ENCODE results near the gene CEP131. TPM values are rescaled to one million over a fixed set of nuclear protein-coding genes. Genes with fewer than 3 reads are reported as not detected.

The CEP131 gene
- total RNA-seq, 1 donor from 2014 or later: 33.2 TPM

GRCh38 chr17:81218991-81219390 lies 3.8 kb downstream of the CEP131 start:
- no peak for DNase-seq (ENCODE audit: low spot score, unreplicated experiment)
- Mint-ChIP-seq H3K27me3 (no peaks in the 10 kb centered on the region), H3K9me3 (ENCODE audit: low read depth) (no peaks in the 10 kb centered on the region), H3K36me3 (ENCODE audit: insufficient read depth) (peaks cover 3% of the 10 kb centered on the region), H3K27ac (no peak overlapping the region), H3K4me1 (ENCODE audit: low read depth) (peaks cover 7% of the 10 kb centered on the region), H3K4me3 (ENCODE audit: low read depth) (no peak overlapping the region)
- TF ChIP-seq, protein P1, sequence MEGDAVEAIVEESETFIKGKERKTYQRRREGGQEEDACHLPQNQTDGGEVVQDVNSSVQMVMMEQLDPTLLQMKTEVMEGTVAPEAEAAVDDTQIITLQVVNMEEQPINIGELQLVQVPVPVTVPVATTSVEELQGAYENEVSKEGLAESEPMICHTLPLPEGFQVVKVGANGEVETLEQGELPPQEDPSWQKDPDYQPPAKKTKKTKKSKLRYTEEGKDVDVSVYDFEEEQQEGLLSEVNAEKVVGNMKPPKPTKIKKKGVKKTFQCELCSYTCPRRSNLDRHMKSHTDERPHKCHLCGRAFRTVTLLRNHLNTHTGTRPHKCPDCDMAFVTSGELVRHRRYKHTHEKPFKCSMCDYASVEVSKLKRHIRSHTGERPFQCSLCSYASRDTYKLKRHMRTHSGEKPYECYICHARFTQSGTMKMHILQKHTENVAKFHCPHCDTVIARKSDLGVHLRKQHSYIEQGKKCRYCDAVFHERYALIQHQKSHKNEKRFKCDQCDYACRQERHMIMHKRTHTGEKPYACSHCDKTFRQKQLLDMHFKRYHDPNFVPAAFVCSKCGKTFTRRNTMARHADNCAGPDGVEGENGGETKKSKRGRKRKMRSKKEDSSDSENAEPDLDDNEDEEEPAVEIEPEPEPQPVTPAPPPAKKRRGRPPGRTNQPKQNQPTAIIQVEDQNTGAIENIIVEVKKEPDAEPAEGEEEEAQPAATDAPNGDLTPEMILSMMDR (IDR thresholded peaks at IDR 0.05; ENCODE audit: unreplicated experiment): no peak

- Mint-ChIP-seq H3K4me3 (ENCODE audit: low read depth) (no peak overlapping the region), H3K9me3 (ENCODE audit: low read depth) (no peaks in the 10 kb centered on the region), H3K4me1 (ENCODE audit: low read depth) (peaks cover 7% of the 10 kb centered on the region), H3K27me3 (no peaks in the 10 kb centered on the region), H3K27ac (no peak overlapping the region), H3K36me3 (ENCODE audit: insufficient read depth) (peaks cover 3% of the 10 kb centered on the region)
- no peak for DNase-seq (ENCODE audit: low spot score, unreplicated experiment)
- TF ChIP-seq, protein P1 (IDR thresholded peaks at IDR 0.05; ENCODE audit: unreplicated experiment): no peak
Measured at GRCh38 chr17:81218459-81218858, 4.3 kb downstream of the CEP131 start.

- no peaks in the 10 kb centered on the region for H3K9me3 Mint-ChIP-seq (ENCODE audit: low read depth)
- DNase-seq (ENCODE audit: low spot score, unreplicated experiment): no peak
- no peaks in the 10 kb centered on the region for H3K27me3 Mint-ChIP-seq
- no peak overlapping the region for H3K4me3 Mint-ChIP-seq (ENCODE audit: low read depth)
- H3K4me1 Mint-ChIP-seq (ENCODE audit: low read depth): peaks cover 7% of the 10 kb centered on the region
- H3K36me3 Mint-ChIP-seq (ENCODE audit: insufficient read depth): peaks cover 3% of the 10 kb centered on the region
- TF ChIP-seq, protein P1 (IDR thresholded peaks at IDR 0.05; ENCODE audit: unreplicated experiment): no peak
- no peak overlapping the region for H3K27ac Mint-ChIP-seq
Measured at GRCh38 chr17:81217491-81217890, 5.3 kb downstream of the CEP131 start.

DNA sequence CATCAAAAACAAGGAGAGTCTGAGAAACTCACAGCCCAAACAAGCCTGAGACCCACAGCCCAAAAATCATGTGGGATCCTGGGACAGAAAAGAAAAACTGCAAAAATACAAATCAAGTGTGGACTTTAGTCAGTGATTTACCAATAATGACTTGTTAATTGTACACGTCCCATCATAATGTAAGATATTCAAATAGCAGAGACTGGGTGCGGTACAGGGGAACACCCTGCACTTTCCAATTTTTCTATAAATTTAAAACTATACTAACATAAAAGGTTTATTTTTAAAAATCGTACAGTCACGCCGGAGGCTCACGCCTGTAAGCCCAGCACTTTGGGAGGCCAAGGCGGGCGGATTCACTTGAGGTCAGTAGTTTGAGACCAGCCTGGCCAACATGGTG lies 8.8 kb downstream of the CEP131 start:
- H3K27ac Mint-ChIP-seq: no peak overlapping the region
- DNase-seq (ENCODE audit: low spot score, unreplicated experiment): no peak

DNA sequence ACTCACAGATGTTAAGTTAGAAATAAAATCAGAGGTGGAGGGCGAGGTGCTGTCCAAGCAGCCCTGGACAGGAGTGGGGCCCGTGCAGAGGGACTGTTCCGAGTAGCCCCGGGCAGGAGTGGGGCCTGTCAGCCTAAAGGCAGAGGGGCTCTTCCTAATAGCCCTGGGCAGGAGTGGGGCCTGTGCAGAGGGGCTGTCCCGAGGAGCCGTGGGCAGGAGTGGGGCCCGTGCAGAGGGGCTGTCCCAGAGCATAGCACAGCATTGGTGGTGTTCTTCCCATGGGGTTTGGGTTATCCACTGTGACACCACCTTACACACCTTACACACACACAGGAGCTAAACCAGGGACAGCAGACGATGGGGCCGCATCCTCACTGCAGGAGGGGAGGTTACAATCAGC lies 10.4 kb downstream of the CEP131 start:
- Mint-ChIP-seq H3K4me1 (ENCODE audit: low read depth) (no peaks in the 10 kb centered on the region), H3K4me3 (ENCODE audit: low read depth) (no peak overlapping the region), H3K27me3 (no peaks in the 10 kb centered on the region), H3K36me3 (ENCODE audit: insufficient read depth) (peaks cover 1% of the 10 kb centered on the region), H3K27ac (no peak overlapping the region), H3K9me3 (ENCODE audit: low read depth) (no peaks in the 10 kb centered on the region)
- no peak for DNase-seq (ENCODE audit: low spot score, unreplicated experiment)
- TF ChIP-seq, protein P1 (IDR thresholded peaks at IDR 0.05; ENCODE audit: unreplicated experiment): no peak

More for the DNA sequence above, 8.8 kb downstream of the CEP131 start:
- TF ChIP-seq, protein P1 (IDR thresholded peaks at IDR 0.05; ENCODE audit: unreplicated experiment): no peak
- Mint-ChIP-seq H3K36me3 (ENCODE audit: insufficient read depth) (peaks cover 1% of the 10 kb centered on the region), H3K4me3 (ENCODE audit: low read depth) (no peak overlapping the region), H3K27me3 (no peaks in the 10 kb centered on the region), H3K4me1 (ENCODE audit: low read depth) (no peaks in the 10 kb centered on the region), H3K9me3 (ENCODE audit: low read depth) (no peaks in the 10 kb centered on the region)
